ENCODE results near the gene TMBIM6. TPM values are rescaled to one million over a fixed set of nuclear protein-coding genes. Genes with fewer than 3 reads are reported as not detected.

TMBIM6 gene
- total RNA-seq, 2 donors from 2014 or later: 880 to 918 TPM

DNA sequence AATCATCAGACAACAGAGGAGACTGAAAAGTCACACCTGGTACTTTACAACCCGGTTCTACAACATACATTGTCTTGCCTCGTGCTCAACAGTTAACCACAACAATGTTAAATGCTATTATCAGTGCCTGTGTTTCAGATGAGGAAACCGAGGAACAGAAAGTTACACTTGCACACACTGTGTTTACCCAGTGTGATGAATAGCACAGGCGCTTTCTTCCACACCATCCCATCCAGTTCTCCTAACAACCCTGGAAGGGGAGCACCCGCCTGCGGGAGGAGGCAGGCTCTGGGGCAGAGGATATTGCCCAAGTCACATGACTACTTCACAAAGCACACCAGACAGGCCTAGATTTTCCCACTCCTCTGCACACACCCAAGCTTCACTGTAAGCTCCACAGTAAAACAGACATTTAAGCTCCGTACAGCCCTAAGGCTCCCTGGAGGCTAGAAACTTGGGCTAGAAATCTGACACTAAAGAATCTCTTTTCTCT lies 65.0 kb downstream of the TMBIM6 start:
- ATAC-seq (peak; percentile 55), DNase-seq (no peak)
- intact Hi-C loops (cut with DNase I, micrococcal nuclease): no loop called here

DNA sequence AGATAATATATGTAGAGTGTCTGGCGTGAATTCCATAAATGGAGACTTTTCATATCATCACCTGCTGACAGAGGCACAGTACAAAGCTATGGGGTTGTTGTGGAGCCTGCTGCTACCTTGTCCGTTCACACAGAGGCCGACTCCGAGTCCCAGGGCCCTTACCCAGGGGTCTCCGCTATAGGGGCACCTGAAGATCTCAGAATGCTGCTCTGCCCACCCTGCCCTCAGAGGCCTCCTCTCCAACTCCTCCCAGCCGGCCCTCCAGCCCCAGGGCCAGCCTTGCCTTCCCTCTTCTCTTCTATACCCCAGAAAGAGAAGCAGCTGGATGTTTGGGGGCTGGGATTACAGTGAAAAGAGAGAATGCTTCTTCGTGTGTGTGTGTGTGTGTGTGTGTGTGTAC lies 65.5 kb downstream of the TMBIM6 start:
- DNase-seq (no peak), ATAC-seq (no peak)
- intact Hi-C loops (cut with DNase I, micrococcal nuclease): no loop called here

DNA sequence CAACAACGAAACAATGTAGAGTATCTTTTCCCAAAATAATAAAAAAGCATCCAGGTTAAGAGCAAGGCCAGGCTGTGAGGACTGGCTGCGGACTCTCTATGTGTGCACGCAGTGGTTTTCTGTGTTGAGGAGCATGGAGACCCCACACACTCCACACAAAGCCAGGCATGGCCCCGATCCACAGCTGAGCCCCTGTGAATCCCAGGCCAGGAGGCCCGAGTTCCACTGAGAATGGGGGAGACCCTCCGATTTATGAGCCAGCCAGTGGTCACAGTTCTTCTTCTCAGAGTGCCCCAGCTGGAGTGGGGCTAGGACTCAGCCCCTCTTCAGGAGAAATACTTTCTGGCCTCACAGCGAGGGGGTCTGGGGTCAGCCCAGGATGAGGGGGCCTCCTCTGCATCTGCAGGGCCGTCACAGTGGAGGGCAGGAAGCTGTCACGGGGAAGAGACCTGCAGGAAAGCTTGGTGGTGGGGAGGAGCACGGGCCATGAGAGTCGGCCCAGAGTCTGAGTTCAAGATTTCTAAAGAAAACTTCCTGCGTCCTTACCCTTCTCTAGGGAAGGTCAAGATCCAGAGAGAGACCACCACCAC lies 66.7 kb downstream of the TMBIM6 start:
- intact Hi-C loops (cut with DNase I, micrococcal nuclease): no loop called here
- no peak for DNase-seq
- ATAC-seq: no peak

DNA sequence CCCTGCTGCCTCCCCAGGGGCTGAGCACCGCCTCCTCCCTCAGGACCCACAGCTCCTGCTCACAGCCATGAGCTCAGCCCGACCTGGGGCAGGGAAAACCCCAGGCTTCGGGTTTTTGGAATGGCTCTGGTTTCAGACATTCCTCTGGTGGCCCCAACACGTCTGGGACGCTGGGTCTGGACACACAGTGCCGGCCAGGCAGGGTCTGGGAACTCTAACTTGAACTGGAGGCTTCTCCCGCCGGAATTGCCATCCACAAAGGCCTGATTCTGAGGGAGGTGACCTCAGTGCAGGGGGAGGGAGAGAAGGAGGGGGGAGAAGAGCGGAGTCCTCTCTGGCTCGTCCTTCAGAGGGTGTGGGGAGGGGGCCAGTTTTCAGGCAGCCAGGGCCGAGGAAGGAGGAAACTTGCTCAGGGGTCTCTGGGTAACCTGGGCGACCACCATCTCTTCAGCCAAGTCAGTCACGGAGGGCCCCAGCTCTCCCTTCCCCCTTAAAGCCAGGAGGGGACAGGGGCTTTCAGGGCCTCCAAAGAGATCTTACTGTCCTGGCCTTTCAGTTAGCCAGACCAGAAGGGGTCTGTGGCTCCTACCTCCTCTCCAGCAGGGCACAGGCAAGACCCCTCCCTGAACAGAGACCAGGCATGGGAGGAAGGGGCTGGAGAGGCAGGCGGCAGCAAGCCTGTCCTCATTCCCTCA lies 67.5 kb downstream of the TMBIM6 start:
- ATAC-seq (no peak), DNase-seq (no peak)
- intact Hi-C loops (cut with DNase I, micrococcal nuclease): no loop called here

DNA sequence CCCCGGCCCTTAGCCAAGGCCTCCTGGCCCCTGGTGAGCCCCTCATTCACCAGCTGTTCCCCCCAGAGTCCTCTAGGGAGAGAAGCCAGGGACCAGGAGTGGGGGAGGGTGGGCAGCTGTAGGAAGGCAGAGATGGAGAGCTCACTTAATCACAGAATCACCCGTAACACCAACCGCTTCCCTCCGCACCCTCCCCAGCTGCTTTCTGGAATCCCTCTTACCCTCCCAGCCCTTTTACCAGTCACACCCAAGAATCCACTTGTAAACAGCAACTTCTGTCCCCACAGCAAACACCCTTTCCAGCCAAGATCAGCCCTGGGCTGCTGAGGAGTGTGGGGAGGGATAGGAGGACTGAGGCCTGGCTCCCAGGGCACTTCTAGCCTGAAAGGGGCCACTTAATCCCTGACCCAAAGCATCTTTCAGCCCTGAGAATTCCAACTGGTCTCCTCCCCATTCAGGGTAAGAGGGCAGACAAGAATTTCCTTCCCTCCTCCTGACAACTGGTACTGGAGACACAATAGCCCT lies 68.1 kb downstream of the TMBIM6 start:
- DNase-seq (no peak), ATAC-seq (no peak)
- intact Hi-C loops (cut with DNase I, micrococcal nuclease): no loop called here

DNA sequence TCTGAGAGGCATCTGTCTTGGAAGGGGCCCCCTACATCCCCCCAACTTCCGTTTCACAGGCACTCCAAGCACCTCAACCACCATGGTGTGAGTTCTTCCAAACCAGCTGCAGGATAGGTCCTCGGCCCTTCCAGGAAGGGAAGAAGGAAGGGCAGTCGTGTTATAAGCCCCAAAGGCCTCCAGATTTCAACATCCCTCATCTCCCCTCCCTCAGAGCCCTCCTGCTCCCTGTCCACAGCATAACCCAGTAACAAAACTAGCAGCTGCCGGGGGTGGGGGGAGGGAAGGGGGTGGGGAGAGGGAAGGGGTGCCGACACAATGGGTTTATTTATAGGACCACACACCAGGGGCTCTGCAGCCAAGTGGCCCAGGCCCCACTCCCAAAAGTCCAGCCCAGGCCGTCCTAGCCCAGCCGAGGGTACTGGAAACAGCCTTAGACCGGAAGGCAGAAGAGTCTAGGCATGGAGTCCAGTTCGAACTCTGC lies 68.6 kb downstream of the TMBIM6 start:
- ATAC-seq: no peak
- intact Hi-C loops (cut with DNase I, micrococcal nuclease): no loop called here
- no peak for DNase-seq

DNA sequence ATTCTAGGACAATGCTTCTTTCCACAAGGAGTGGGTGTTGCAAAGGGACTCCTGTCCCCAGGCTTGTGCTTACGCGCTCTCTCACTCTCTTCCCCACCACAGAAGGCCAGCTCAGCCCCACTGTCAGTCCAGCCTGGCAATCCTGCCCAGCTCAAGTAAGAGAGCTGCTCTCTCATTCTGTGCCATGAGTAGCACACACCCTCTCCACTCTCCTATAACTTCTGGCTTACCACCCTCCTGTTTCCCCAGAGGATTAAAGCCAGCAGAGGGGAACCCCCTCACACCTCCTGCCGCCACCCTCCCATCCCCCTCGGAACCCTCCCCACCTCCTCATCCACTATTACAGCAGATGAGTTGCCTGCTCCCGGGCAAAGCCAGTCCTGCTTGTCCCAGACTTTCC lies 69.8 kb downstream of the TMBIM6 start:
- DNase-seq: no peak
- intact Hi-C loops (cut with DNase I, micrococcal nuclease): no loop called here
- ATAC-seq: no peak

DNA sequence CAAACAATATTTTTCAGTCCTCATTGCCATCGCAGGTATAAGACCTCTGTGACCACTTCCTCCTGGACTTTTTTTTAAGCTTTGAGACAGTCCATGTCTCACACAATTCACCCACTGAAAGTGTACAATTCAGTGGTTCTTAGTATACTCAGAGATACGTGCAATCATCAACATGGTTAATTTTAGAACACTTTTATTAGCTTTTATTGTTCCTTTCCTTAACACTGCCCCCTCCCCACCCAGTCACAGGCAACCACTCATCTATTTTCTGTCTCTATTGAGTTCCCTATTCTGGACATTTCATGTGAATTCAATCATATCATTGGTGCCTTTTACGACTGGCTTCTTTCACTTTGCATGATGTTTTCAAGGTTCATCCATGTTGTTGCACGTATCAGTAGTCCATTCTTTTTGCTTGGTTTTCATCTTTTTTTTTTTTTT lies 70.6 kb downstream of the TMBIM6 start:
- intact Hi-C loops (cut with DNase I, micrococcal nuclease): no loop called here
- no peak for ATAC-seq
- DNase-seq: no peak

DNA sequence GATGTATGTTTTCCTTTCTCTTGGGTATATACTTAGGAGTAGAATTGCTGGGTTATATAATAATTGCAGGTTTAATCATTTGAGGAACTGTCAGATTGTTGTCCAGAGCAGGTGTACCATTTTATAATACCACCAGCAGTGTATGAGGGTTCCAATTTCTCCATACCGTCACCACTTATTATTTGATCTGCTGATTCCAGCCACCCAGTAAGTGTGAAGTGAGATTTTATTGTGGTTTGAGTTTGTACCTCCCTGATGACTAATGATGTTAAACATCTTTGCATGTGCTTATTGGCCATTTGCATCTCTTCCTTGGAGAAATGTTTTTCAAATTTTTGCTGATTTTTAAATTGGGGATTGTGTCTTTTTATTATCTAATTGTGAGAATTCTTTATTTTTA lies 71.8 kb downstream of the TMBIM6 start:
- intact Hi-C loops (cut with DNase I, micrococcal nuclease): no loop called here
- no peak for ATAC-seq

More for the DNA sequence above, 71.8 kb downstream of the TMBIM6 start:
- DNase-seq: no peak

Other genes with a start within 250 kb of the TMBIM6 start
- under 1 TPM in 1 of 2 donors, not detected in 1; 0.14 TPM for gene KCNH3, start 202.5 kb upstream of the TMBIM6 start, total RNA-seq
- 10 to 100 TPM; 62.3 to 66.1 TPM for gene MCRS1, start 173.4 kb upstream of the TMBIM6 start, total RNA-seq
- gene FAM186B, start 135.9 kb upstream of the TMBIM6 start, total RNA-seq: under 1 TPM; 0.25 to 0.31 TPM
- 10 to 100 TPM; 12.6 to 13.6 TPM for gene PRPF40B, start 118.0 kb upstream of the TMBIM6 start, total RNA-seq
- gene FMNL3, start 34.2 kb upstream of the TMBIM6 start, total RNA-seq: 1 to 10 TPM; 2.9 to 8.0 TPM
- gene NCKAP5L, start 86.9 kb downstream of the TMBIM6 start, total RNA-seq: 1 to 10 TPM; 3.7 to 4.8 TPM
- gene BCDIN3D, start 101.5 kb downstream of the TMBIM6 start, total RNA-seq: 1 to 10 TPM; 2.7 to 4.7 TPM
- gene FAIM2, start 162.3 kb downstream of the TMBIM6 start, total RNA-seq: 1 to 10 TPM; 1.2 to 2.3 TPM
- not detected for gene AQP2, start 209.2 kb downstream of the TMBIM6 start, total RNA-seq
- not detected for gene AQP5, start 220.3 kb downstream of the TMBIM6 start, total RNA-seq
- not detected for gene AQP6, start 231.4 kb downstream of the TMBIM6 start, total RNA-seq

All from left colon (tissue), 2 donors.